Gastroesophageal sphincter (tissue), 3 donors: ENCODE measurements around the gene SLC9B2.

Experiments used
- EP300 ChIP-seq: sonication (generic); formaldehyde crosslinking; IDR thresholded peaks from one replicate; pipeline ENCODE4 v1.6.1; 2017; ENCODE audit warnings: antibody characterized with exemption, mild to moderate bottlenecking
- POLR2A ChIP-seq, 2 donors: fragments of 450-650 bp; IDR thresholded peaks; one replicate each; pipeline ENCODE4 v1.6.1; 2017; ENCODE audit warnings: antibody characterized with exemption in 2 of 2, mild to moderate bottlenecking in 2 of 2, moderate library complexity in 1 of 2
- TF ChIP-seq, protein P1 (sequence below), 4 experiments: fragments of 200-600 bp in 2 of 4; fragments of 450-650 bp in 2 of 4; sonication (generic) in 1 of 4; IDR thresholded peaks; one replicate each; pipeline ENCODE4 v1.5.1; 2017 to 2019; ENCODE audit warnings: antibody characterized with exemption in 4 of 4, mild to moderate bottlenecking in 2 of 4, moderate library complexity in 2 of 4

DNA sequence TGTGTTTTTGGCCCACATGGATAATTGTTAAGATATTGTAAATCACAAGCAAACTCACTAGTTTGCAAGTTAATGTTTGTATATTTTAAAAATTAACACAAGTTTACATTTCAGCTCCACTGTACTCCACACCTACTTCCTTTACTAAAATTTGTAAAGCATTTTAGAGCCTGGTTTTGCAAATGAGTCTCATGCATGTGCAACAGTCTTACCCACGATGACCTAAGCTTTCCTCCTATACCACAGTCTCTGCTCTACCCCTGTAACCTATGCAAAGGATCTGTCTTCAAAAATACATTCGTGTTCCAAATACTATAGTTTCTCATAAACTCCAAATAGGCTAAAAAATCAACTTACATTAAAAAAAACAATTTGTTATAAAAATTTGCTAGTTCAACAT is 12.9 kb upstream of the SLC9B2 start:
- TF ChIP-seq EP300 (no peak), POLR2A (IDR thresholded peaks at IDR 0.05) (no peak)
- TF ChIP-seq, protein P1, sequence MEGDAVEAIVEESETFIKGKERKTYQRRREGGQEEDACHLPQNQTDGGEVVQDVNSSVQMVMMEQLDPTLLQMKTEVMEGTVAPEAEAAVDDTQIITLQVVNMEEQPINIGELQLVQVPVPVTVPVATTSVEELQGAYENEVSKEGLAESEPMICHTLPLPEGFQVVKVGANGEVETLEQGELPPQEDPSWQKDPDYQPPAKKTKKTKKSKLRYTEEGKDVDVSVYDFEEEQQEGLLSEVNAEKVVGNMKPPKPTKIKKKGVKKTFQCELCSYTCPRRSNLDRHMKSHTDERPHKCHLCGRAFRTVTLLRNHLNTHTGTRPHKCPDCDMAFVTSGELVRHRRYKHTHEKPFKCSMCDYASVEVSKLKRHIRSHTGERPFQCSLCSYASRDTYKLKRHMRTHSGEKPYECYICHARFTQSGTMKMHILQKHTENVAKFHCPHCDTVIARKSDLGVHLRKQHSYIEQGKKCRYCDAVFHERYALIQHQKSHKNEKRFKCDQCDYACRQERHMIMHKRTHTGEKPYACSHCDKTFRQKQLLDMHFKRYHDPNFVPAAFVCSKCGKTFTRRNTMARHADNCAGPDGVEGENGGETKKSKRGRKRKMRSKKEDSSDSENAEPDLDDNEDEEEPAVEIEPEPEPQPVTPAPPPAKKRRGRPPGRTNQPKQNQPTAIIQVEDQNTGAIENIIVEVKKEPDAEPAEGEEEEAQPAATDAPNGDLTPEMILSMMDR (IDR thresholded peaks at IDR 0.05) = no peak
